Astrocyte of the spinal cord (primary cell): ENCODE measurements around the gene WSCD2.

Experiments used
- DNase-seq: peaks from one replicate; pipeline ENCODE4 v3.0.0; 2011; ENCODE audit warnings: low read depth, low spot score
- H3K4me3 ChIP-seq: 2 replicates; pipeline ENCODE4 v1.5.1; 2011; ENCODE audit warnings: low read depth, mild to moderate bottlenecking, low read length, moderate library complexity
- CTCF ChIP-seq: IDR thresholded peaks from 2 replicates; pipeline ENCODE4 v1.5.1; 2012; ENCODE audit warnings: low read depth, mild to moderate bottlenecking, low read length, inconsistent platforms
- in situ Hi-C: cut with HindIII; loops from 2 replicates; pipeline ENCODE4 v1.10.0; 2017; ENCODE audit warnings: low sequenced_read_pairs

The WSCD2 gene

GRCh38 chr12:108235197-108235984, 106.3 kb downstream of the WSCD2 start:
- no peak for DNase-seq
- no peak for TF ChIP-seq CTCF
- no peak overlapping the region for H3K4me3 ChIP-seq
- in situ Hi-C loops, result no loop called here

DNA sequence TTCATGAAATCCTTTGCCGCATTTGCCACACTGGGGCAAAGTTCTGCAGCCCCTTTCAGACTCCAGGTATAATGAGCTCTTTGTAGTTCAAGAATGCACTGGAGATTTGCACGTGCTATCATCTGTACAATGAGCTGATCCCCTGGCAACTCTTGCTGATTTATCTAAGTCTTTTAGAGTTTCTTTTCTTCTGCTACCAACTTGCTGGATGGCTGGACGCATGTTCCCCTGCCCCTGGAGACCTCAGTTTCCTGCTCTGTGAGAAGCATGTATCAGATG, 106.8 kb downstream of the WSCD2 start:
- no peak overlapping the region for H3K4me3 ChIP-seq
- no peak for DNase-seq
- in situ Hi-C loops, result no loop called here
- TF ChIP-seq CTCF, result no peak

- TF ChIP-seq CTCF, result no peak
- no peak overlapping the region for H3K4me3 ChIP-seq
- DNase-seq, result no peak
- in situ Hi-C loops, result no loop called here
These were observed 107.3 kb downstream of the WSCD2 start for GRCh38 chr12:108236366-108236765.

DNA sequence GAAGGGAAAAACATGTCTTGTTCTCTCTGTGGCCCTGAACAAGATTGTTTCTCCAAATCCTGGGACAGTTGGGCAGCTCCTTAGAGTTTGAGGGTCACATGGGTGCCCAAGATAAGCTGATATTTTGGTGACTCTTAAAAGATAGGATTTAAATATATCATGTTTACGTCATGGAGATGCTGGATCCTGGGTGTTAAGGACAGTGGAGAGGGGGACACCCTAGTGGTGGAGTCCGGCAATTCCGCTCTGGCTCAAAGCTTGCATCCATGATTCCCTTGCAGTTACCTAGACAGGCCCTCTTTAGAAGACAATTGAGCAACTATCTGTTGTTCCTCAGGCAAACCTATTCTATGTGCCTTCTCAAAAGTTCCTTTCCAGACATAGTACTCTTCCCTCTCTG, 108.2 kb downstream of the WSCD2 start:
- in situ Hi-C loops, result no loop called here
- peak; percentile 9 for TF ChIP-seq CTCF
- DNase-seq, result no peak
- H3K4me3 ChIP-seq, result no peak overlapping the region

DNA sequence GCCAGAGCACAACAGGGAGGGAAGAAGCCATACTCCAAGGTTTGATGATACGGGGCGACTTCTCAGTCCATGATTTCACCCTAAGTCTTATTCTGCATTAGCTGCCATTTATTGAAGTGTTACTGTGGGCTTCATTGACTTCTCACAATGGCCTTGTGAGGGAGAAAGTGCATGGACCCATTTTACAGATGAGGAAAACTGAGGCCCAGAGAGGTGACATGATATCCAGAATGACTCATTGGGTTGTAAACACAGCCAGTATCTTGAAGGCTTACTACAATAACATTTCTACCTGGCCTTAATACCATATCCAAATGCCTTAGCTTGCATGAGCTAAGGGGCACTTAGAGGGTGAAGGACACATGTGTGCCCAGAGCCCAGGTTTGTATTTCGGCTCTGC, 109.4 kb downstream of the WSCD2 start:
- no peak for TF ChIP-seq CTCF
- in situ Hi-C loops, result no loop called here
- DNase-seq, result no peak
- no peak overlapping the region for H3K4me3 ChIP-seq

GRCh38 chr12:108239378-108239777, 110.3 kb downstream of the WSCD2 start:
- DNase-seq, result no peak
- no peak for TF ChIP-seq CTCF
- in situ Hi-C loops, result no loop called here
- no peak overlapping the region for H3K4me3 ChIP-seq
